ENCODE measurements around the gene VPS54. TPM values are rescaled to one million over a fixed set of nuclear protein-coding genes. Genes with fewer than 3 reads are reported as not detected.

VPS54 gene
- total RNA-seq, 1 donor from 2014 or later = 8.8 TPM

DNA sequence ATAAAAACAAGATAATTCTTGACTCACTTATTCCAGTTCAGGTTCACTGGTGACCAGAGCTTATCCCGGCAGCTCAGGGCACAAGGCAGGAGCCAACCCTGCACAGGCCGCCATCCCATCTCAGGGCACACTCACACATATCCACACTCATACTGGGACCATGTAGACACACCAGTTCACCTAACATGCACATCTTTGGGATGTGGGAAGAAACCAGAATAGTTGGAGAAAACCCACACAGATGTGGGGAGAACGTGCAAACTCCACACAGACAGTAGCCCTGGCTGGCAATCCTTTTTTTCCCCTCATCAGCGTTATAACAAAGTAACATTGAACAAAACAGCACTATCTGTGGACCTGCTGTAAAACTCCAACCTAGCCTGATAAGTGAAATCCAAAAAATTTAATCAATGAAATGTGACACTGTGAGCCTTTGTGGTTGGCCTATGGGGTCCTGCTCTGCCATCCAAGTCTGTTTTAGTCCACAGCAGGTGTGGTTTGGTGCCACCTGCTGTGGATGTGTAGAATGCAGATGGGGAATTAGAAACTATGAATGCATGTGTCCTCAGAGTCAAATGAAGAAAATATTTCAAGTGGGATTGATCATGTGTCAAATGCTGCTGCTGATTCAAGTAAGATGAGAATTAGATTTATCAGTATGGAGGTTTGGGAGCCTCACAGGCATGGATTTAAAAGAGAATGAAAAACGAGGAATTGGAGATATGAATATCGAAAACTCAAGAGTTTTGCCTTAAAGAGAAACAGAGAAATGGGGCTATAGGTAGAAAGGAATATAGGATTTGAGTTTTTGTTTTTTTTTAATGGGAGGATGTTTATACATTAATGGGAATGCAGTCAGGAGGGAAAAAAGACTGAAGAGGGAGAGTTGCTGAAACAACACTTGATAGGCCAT, 130.5 kb downstream of the VPS54 start:
- DNase-seq (no peak), ATAC-seq (ENCODE audit: poor library complexity) (peak; percentile 77)
- intact Hi-C loops (cut with DNase I) = loop anchor here (5.0 kb wide), 1 partner anchor 191 kb away; no protein-coding TSS in a partner anchor

DNA sequence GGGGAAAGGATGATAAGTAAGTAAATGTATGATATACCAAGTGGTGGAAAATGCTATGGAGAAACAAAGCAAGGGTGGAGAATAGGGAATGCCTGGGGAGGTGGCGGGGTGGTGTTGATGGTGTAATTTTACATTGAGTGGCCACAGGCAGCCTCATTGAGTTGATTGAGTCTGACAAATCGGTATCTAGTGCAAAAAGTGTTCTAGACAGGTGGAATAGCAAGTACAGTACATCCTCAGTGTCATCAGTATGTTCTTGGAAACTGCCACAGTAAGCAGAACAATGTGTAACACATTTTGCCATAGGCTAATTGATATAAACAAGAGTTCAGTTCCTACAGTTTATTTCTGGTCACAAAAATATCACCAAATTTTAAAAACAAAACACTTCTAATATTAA, 131.2 kb downstream of the VPS54 start:
- peak; percentile 44 for ATAC-seq (ENCODE audit: poor library complexity)
- DNase-seq = no peak
- intact Hi-C loops (cut with DNase I) = loop anchor here (5.0 kb wide), 1 partner anchor 191 kb away; no protein-coding TSS in a partner anchor

DNA sequence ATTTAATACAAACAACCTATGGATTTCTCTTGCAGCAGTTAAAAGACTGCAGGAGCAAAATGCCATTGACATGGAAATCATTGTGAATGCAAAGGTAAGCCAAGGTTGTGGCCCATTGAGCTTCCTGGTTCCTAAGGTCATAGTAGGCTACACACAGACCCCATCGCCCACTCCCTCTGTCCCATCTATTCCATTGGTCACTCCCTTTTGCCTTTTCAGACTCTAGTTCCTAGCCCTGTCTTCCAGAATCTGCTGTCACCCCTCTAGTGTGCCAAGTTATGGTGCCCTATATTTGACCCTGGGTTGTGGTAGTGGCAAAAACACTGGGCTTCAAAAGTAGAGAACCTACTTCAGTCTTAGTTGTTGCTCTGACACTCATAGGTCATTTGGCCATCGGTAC, 132.8 kb downstream of the VPS54 start:
- intact Hi-C loops (cut with DNase I) = loop anchor here (5.0 kb wide), 1 partner anchor 189 kb away; no protein-coding TSS in a partner anchor
- DNase-seq (no peak), ATAC-seq (ENCODE audit: poor library complexity) (no peak)

DNA sequence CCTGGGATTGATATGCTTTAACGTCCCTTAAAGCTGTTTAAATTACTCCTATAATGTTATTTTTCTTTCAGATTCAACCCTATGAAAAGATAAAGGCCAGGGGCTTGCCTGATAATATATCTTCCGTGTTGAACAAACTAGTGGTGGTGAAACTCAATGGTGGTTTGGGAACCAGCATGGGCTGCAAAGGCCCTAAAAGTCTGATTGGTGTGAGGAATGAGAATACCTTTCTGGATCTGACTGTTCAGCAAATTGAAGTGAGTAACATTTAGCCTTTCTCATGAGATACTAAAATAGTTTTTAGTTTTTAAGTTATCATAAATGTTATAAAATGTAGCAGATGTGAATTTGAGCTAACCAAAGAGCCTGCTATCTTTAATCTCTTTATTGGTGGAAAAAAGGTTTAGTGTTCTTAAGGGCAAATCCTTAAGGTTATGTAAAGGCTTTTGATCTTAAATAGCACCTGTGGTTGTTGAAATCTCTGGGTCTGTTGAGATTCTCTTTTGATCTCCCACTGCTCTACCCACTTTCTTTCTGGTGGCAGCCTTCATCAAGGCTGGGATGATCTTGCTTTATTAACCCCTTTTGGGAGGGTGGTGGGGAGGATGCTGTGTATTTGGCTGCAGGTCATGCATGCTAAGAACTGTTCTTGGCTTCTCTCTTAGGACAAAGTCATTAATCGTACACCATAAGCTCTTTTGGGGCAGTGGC, 136.7 kb downstream of the VPS54 start:
- no peak for ATAC-seq (ENCODE audit: poor library complexity)
- intact Hi-C loops (cut with DNase I) = no loop called here

DNA sequence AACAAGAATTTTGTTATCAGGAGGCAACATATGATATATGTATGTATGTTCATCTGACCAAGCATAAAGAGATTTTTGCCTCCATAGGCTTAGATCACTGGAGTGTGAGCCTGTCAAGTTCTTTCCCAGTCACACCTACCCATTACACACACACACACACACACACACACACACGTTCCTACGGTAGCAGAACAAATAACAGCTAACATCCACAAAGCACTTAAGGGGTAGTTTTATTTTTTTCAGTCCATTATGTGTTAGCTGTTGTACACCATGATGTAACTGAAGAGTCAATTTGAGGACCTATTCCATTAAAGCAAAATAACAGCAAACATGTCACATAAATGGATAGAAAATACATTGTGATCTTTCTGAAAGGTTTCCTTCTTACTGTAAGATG, 138.0 kb downstream of the VPS54 start:
- intact Hi-C loops (cut with DNase I) = no loop called here
- DNase-seq = no peak
- no peak for ATAC-seq (ENCODE audit: poor library complexity)

More for the DNA sequence above, 136.7 kb downstream of the VPS54 start:
- DNase-seq = no peak

DNA sequence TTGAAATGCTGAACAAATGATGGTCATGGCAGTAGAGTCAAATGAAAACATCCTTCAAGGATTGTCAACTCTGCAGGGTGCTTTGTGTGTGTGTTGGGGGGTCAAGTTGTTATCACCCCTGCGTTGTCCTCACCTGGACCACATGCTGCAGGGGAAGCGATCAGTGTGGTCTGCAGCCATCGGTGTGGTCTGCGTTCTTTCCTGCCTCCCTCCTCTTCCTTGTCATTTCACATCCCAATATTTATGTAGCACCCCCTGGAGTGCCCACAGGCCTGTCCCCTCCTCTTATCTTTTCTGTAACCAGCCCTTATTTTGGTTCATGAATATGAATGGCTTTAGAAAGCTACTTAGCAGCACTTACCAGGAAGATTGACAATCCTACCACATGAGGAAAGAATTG, 138.6 kb downstream of the VPS54 start:
- intact Hi-C loops (cut with DNase I) = no loop called here
- ATAC-seq (ENCODE audit: poor library complexity) = no peak
- DNase-seq = no peak

DNA sequence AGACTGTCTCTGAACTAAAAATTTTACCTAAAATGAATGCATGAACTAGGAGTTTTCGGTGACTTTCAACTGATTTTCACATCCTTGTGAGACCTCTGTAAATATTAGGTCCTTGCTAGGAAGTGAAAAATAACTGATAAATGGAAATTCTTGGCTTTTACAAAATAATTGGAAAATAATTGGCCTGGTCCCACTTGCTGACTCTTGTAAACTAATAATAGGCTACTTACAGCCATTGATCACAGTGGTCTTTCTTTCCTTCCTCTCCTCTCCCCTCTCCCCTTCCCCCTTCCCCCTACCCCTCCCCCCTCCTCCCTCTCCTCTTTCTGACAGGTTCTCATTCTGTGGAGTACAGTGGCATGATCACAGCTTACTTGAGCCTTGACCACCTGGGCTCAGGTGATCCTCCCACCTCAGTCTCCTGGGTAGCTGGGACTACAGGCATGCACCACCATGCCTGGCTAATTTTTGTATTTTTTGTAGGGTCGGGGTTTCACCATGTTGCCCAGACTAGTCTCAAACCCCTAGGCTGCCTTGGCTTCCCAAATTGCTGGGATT, 139.3 kb downstream of the VPS54 start:
- no peak for ATAC-seq (ENCODE audit: poor library complexity)
- intact Hi-C loops (cut with DNase I) = no loop called here

DNA sequence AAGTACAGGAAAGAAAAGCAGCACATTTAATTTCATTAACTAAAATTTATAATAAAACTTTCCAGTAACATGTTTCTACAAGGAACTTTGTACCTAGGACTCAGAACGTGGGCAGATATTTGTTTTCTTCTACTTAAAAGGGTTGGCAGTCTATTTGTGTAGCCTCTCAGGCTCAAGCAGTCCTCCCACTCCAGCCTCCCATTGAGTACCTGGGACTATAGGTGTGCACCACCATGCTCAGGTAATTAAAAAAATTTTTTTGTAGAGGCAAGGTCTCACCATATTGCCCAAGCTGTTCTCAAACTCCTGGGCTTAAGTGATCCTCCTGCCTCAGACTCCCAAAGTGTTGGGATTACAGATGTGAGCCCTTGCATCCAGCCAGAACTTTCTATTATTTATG, 140.7 kb downstream of the VPS54 start:
- DNase-seq (no peak), ATAC-seq (ENCODE audit: poor library complexity) (no peak)
- intact Hi-C loops (cut with DNase I) = no loop called here

More for the DNA sequence above, 139.3 kb downstream of the VPS54 start:
- no peak for DNase-seq

DNA sequence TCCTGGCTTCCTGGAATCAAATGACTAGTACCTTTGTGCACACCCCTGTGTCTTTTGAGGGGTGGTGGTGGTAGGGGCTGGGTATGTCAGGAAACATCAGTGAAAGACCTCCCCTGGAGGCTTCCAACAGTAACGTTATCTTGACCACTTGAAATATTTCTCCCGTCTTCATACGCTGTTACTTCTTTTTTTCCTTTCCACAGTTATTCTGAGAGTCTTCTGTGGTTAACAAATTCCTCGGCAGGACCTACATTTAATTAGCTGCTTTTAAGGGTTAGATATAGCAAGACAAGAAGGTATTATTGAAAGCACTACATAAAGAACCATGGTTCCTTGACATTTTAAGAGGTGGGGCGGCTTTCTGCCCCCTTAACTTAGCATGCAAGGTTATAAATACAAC, 142.9 kb downstream of the VPS54 start:
- ATAC-seq (ENCODE audit: poor library complexity) (peak; percentile 5), DNase-seq (no peak)
- intact Hi-C loops (cut with DNase I) = no loop called here

DNA sequence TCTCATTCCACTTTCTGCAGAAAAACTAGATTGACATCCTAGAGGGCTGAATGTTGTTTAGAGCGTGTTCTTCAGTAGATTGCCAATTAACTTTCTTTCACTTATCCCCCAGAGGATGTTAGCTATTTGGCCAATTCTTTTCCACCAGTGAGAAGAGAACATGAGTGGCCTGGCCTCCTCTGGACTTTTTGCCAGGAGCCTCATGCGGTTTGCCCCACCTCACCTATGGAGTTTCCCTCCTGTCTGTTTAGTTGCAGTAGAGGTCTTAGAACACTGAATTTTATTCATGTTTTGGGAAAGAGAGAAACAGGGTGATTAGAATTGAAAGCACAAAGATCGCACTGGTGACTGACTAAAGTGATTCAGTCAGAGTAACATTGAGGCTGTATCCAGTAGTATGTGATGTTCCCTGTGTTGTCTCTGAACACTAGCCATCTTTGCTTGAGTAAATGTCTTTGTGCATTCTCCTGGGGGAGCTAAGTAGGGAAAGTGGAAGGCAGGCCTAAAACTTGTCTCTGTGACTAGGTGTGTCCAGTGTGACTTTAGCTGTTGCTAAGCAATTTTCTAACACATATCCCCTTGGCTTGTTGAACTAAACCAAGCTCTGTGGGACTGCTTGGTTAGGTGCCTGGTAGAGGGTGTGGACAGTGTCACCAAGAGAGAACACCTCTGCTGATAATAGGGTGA, 143.5 kb downstream of the VPS54 start:
- peak; percentile 81 for ATAC-seq (ENCODE audit: poor library complexity)
- DNase-seq = no peak
- intact Hi-C loops (cut with DNase I) = no loop called here

DNA sequence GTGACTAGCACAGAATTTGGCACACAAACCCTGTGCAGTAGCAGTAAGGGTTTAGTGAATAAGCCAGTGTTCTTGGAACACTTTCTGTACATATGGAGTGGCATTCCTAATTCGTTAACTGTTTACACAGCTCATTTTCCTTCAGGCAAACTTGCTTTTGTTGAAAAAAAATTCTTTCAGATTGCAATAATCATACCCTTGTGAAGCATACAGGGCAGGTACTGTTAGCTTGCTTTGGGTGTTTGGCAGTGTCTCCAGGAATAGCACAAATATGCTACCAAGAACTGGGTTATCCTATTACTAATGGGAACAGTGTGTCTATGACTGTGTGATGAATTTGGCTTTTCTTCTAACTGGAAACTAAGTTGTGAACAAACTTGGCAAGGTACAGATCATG, 144.1 kb downstream of the VPS54 start:
- no peak for DNase-seq
- peak; percentile 38 for ATAC-seq (ENCODE audit: poor library complexity)
- intact Hi-C loops (cut with DNase I) = no loop called here

DNA sequence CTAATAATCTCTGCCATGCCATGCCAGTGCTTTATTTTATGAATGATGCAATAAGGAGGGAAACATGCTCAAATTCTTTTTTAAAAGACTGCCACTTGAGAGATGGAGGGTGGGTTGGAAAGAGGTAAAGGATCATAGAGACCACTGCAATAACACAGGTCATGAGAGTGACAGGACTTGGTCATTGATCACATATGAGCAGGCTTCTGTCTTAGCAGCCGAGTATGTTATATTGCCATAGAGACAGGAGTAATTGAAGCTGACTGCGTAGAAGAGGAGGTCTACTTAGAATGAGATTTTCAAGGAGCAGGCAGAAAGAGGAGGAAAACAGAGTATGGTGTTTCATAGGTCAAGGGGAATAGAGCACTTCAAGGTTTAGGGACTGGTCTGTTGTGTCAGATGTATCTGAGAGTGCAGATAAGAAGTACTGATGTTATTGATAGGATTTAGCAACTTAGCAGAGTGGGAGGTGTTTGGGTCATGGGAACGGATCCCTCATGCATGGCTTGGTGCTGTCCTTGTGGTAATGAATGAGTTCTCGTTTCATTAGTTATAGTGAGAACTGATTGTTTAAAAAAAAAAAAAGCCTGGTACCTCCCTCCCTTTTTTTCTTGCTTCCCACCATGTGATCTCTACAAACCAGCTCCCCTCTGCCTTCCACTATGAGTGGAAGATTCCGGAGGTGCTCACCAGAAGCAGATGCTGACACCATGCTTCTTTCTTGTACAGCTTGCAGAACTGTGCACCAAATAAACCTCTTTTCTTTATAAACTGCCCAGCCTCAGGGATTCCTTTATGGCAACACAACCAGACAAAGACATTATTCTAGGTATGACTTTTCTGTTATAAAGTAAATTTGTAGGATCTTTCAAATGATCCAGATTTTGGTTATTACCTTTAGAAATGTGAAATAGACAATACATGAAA, 144.8 kb downstream of the VPS54 start:
- no peak for ATAC-seq (ENCODE audit: poor library complexity)
- intact Hi-C loops (cut with DNase I) = no loop called here
- DNase-seq = no peak

DNA sequence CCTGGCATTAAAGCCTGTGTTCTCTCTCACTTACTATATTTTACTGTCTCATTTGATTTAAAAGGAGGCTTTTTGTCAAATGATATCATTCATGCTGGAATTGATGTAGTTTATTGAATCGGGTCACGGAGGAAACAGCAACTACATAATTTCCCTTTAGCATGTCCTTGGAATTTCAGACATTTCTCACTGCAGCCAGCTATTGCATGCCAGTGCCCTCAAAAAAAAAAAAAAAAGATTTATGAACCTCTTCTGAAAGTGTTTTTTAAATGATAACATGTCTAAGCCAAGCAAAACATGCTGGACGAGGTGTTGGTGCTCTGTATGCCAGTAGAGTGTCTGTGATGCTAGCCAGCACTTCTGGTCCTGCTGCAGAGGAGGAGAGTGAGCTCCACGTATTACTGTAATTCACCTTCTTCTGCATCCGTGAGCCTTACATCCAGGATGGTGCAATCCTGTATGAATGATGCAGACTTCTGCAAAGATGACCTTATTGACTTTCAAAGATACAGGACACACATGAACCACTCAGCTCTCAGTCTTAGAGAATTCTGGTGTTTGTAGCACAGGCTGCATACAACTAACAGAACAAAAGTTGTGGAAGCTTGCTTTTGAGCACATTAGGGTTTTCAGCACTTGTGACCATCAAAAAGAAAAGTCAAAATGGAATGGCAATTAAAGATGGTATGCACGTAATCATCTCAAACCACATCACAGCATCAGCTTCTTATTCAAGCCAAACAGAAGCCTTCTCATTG, 146.5 kb downstream of the VPS54 start:
- intact Hi-C loops (cut with DNase I) = no loop called here
- ATAC-seq (ENCODE audit: poor library complexity) (peak; percentile 52), DNase-seq (no peak)

DNA sequence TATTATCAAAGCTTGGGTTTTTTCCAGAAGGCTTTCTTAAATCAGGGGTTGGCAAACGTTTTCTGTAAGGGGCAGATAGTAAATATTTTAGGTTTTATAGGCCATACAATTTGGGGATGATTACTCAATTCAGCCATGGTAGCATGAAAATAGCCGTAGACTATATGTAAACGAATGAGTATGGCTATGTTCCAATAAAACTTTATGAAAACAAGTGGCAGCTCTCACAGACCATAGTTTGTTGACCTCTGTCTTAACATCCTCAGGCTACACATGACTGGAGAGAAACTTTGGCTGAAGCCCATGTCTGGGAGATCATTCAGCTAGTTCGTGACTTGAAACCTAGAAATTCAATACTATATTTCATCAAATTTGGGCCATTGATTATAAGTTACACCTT, 147.4 kb downstream of the VPS54 start:
- ATAC-seq (ENCODE audit: poor library complexity) (no peak), DNase-seq (no peak)
- intact Hi-C loops (cut with DNase I) = no loop called here

DNA sequence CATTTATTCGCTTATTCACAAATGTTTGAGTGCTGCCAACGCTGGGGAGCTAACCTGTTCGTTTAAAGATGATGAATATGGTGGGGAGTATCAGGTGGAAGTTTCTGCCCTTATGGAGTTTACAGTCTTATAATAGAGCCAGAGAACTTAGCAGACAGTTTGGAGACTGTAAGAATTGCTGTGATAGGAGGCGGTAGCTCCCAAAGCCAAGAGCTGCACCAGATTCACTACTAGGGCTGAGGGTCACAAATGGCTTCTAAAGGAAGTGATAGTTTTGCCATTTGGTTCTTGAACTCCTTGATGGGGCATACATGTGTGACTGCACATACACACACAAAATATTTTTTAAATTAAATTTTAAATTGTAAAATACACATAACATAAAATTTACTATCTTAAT, 148.5 kb downstream of the VPS54 start:
- DNase-seq (no peak), ATAC-seq (ENCODE audit: poor library complexity) (peak; percentile 25)
- intact Hi-C loops (cut with DNase I) = no loop called here

DNA sequence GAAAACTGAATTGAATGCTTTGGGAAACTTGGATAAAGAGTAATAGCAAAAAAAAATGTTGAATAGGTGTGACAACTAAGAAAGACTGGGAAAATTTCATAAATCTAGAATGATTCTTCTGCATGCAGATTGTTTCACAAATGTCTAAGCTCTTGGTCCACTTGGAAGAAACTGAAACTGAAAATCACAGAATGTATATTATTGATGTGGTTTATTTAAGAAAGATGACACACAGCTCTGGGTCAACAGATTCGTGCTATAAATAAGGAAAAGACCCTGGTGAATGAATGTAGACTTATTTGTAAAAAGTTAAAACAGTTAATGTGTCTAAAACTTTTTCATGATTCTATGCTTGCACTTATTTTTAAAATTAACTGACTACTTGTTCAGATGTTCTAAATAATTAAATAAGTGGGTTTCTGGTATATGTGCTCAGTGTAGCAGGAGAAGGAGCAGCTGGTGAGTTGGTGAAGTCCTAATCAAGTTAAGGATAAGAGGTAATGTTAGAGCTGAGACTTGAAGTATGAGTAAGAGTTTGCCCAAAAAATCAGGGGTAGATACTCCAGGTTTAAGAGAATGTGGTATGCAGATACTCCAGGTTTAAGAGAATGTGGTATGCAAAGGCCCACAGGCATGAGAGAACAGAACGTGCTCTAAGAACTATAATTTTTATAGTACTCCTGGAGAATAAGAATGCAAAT, 153.1 kb downstream of the VPS54 start:
- ATAC-seq (ENCODE audit: poor library complexity) = no peak
- no peak for DNase-seq
- intact Hi-C loops (cut with DNase I) = no loop called here
